Measurements from ENCODE around the gene AMZ1.

DNA sequence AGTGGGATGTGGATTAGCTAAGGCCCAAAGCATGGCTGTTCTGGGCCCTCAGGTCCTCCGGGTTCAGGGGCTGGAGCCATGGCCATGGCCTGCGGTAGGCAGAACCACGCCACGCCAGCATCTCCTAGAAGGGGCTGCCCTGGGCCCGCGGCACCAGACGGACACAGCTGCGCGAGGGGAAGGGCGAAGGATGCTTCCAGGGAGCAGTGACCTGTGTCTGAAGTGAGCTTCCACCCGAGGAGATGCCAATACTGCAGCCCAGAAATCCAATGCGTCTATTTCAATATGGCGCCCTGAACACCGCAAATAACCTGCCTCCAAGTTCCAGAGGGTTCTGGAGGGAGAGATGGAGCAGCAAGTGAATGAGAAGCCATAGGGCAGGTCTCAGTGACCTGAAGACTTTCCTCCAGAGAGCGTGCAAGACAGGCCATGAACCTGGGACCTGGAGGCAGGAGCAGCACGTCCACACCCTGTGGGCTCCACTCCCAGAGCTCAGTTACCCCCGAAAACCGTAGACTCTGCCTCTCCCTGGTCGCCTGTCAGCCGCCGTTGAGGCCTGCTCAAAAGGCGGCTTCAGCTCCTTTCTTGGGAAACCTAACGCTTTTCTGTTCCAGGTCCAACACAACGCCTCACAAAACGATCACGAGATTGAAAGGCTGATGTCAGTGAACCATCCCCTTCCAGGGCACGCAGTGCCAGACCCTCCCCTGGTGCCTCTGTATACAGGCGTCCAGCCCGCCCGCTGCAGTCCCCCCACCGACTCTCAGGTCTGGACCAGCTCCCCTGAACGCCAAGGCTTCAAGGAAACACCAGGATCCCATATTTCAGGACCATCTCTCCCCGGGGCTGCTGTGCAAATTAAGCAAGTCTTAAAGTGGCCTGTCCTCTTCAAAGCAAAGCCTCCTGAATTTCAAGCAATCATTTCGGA, 37.4 kb downstream of the AMZ1 start:
- TF ChIP-seq, protein P1, sequence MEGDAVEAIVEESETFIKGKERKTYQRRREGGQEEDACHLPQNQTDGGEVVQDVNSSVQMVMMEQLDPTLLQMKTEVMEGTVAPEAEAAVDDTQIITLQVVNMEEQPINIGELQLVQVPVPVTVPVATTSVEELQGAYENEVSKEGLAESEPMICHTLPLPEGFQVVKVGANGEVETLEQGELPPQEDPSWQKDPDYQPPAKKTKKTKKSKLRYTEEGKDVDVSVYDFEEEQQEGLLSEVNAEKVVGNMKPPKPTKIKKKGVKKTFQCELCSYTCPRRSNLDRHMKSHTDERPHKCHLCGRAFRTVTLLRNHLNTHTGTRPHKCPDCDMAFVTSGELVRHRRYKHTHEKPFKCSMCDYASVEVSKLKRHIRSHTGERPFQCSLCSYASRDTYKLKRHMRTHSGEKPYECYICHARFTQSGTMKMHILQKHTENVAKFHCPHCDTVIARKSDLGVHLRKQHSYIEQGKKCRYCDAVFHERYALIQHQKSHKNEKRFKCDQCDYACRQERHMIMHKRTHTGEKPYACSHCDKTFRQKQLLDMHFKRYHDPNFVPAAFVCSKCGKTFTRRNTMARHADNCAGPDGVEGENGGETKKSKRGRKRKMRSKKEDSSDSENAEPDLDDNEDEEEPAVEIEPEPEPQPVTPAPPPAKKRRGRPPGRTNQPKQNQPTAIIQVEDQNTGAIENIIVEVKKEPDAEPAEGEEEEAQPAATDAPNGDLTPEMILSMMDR (conservative IDR thresholded peaks at IDR 0.05 in 1 of 2, IDR thresholded peaks at IDR 0.05 in 1 of 2; ENCODE audit: low read depth in 1 of 2, low read length in 2 of 2), result no peak
- TF ChIP-seq EZH2 (IDR thresholded peaks at IDR 0.05; ENCODE audit: low read length, missing control alignments), result no peak
